HEK293T (cell line): ENCODE results near the gene STPG4.

Source experiments
- BHLHE40 ChIP-seq: fragments of 450-650 bp; IDR thresholded peaks from 2 replicates; pipeline ENCODE4 v1.6.1; 2016; ENCODE audit warnings: mild to moderate bottlenecking, moderate library complexity, borderline replicate concordance
- FOXA1 ChIP-seq: fragments of 450-650 bp; IDR thresholded peaks from 2 replicates; pipeline ENCODE4 v1.6.1; 2016; ENCODE audit warnings: mild to moderate bottlenecking
- FOXK2 ChIP-seq: fragments of 450-650 bp; IDR thresholded peaks from 2 replicates; pipeline ENCODE4 v1.6.1; 2016; ENCODE audit warnings: mild to moderate bottlenecking

DNA sequence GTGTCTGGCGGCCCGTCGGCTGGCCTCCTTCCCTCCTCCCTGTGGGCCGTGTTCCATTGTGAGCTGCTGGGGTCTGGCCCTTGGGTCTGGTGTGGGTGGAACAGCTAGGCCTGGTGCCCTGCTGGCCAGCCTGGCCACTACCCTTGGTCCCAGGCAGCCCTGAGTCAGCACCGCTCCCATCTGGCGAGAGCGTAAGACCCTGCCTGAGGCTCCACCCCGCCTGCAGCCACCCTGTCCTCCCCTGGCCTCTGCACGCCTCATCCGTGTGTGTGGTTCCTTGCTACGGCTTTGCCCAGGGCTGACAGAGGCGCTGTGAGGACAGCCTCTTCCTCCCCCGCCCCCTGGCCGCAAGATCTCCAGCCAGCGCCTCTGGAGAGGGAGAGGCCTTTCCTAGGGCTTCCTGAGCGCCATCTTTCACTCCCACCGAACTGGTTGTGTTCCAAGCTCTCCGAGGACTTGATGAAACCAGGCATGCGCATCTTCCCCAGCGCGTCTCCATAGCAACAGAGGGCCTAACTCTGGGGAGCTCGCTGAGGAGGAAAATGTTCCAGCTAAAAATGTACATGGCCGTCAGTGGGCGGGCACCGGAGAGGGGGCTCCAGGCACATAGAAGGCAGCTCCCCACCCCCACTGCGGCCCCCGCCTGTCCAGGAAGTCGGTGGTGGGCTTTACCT, 83.0 kb downstream of the STPG4 start:
- TF ChIP-seq FOXK2 (no peak), FOXA1 (no peak), BHLHE40 (no peak)
